ENCODE data around the gene ADGRV1.

The ADGRV1 gene

DNA sequence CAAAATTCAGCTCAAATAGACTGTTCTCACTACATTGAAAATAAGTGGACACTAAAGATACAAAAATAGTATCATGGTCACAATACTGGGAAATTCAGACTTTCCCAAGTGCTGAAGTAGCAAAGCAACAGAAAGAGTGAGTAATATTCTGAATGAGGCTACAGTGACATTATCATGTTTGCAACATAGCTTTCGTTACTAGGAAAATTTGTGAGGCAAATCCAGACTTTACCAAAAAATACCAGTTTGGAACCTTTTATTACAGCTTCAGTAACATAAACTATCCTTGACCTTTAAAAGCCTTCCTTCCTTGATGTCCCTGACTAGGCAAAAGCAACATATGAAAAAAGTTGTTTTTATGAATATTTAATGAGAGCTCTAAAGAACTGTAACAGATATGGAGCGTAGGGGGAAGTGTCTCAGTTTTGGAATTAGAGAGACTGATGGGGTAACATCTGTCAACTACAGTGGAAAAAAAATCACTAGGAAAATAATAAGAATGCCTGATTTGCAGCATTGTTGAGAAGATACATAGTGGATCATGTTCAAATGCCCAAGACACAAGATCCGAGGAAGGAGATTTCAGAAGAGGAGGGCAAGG lies 312.9 kb downstream of the ADGRV1 start:
- Histone ChIP-seq H2AFZ (ENCODE audit: low read length) (no peak overlapping the region), H3K4me1 (ENCODE audit: insufficient read depth, low read length, poor library complexity, severe bottlenecking) (peaks cover 3% of the 10 kb centered on the region), H3K27me3 (ENCODE audit: insufficient read depth, low read length, poor library complexity, severe bottlenecking) (no peaks in the 10 kb centered on the region), H3K9me2 (replicated peaks; ENCODE audit: low read depth, low read length) (no peaks in the 10 kb centered on the region), H3K4me2 (ENCODE audit: low read depth, low read length, poor library complexity, severe bottlenecking) (no peak overlapping the region), H3K36me3 (ENCODE audit: insufficient read depth, low read length) (no peaks in the 10 kb centered on the region), H3F3A (ENCODE audit: low read depth) (no peaks in the 10 kb centered on the region), H3K9ac (ENCODE audit: low read depth, low read length, poor library complexity, severe bottlenecking) (no peak overlapping the region), H3K4me3 (ENCODE audit: low read length, poor library complexity, severe bottlenecking) (no peak overlapping the region), H3K79me2 (ENCODE audit: insufficient read depth, low read length) (no peaks in the 10 kb centered on the region), H4K20me1 (ENCODE audit: insufficient read depth, low read length, poor library complexity, severe bottlenecking) (no peaks in the 10 kb centered on the region), H3K9me3 (ENCODE audit: insufficient read depth, low read depth, low read length) (no peaks in the 10 kb centered on the region)
- TF ChIP-seq, protein P1, sequence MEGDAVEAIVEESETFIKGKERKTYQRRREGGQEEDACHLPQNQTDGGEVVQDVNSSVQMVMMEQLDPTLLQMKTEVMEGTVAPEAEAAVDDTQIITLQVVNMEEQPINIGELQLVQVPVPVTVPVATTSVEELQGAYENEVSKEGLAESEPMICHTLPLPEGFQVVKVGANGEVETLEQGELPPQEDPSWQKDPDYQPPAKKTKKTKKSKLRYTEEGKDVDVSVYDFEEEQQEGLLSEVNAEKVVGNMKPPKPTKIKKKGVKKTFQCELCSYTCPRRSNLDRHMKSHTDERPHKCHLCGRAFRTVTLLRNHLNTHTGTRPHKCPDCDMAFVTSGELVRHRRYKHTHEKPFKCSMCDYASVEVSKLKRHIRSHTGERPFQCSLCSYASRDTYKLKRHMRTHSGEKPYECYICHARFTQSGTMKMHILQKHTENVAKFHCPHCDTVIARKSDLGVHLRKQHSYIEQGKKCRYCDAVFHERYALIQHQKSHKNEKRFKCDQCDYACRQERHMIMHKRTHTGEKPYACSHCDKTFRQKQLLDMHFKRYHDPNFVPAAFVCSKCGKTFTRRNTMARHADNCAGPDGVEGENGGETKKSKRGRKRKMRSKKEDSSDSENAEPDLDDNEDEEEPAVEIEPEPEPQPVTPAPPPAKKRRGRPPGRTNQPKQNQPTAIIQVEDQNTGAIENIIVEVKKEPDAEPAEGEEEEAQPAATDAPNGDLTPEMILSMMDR (conservative IDR thresholded peaks at IDR 0.05; ENCODE audit: low read length), result no peak
- TF ChIP-seq EZH2phosphoT487 (IDR thresholded peaks at IDR 0.05; ENCODE audit: borderline replicate concordance), result no peak

DNA sequence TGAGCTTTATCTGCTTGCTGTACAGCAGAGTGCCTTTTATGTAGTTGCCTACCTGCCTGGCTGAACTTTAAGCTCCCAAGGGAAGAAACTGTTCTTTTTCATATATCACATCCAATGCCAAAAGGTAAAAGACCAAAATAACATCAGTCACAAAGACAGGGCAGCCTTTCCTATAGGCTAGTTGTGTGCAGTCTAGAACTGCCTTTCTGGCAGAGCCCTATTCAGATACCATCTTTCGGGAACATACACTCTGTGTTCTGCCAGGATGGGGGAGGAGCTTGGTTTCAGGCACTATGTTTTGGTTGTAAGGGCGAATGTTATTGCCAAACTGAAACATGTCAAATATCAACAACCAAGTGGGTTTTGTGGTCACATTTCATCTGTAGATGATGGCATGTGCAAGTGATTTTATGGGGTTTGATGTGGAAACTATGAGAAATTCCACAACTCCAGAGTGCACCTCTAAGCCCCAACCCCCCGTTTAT lies 314.5 kb downstream of the ADGRV1 start:
- H3K36me3 ChIP-seq (ENCODE audit: insufficient read depth, low read length), result no peaks in the 10 kb centered on the region
- H3F3A ChIP-seq (ENCODE audit: low read depth), result no peaks in the 10 kb centered on the region
- peak overlapping the region; percentile 77 for H2AFZ ChIP-seq (ENCODE audit: low read length)
- H3K9ac ChIP-seq (ENCODE audit: low read depth, low read length, poor library complexity, severe bottlenecking), result no peak overlapping the region
- H3K4me2 ChIP-seq (ENCODE audit: low read depth, low read length, poor library complexity, severe bottlenecking), result peak overlapping the region; percentile 42
- H3K27me3 ChIP-seq (ENCODE audit: insufficient read depth, low read length, poor library complexity, severe bottlenecking), result no peaks in the 10 kb centered on the region
- peak overlapping the region; percentile 16 for H3K4me3 ChIP-seq (ENCODE audit: low read length, poor library complexity, severe bottlenecking)
- no peaks in the 10 kb centered on the region for H4K20me1 ChIP-seq (ENCODE audit: insufficient read depth, low read length, poor library complexity, severe bottlenecking)
- H3K4me1 ChIP-seq (ENCODE audit: insufficient read depth, low read length, poor library complexity, severe bottlenecking), result peaks cover 3% of the 10 kb centered on the region
- H3K9me2 ChIP-seq (replicated peaks; ENCODE audit: low read depth, low read length), result no peaks in the 10 kb centered on the region
- no peaks in the 10 kb centered on the region for H3K79me2 ChIP-seq (ENCODE audit: insufficient read depth, low read length)
- H3K9me3 ChIP-seq (ENCODE audit: insufficient read depth, low read depth, low read length), result no peaks in the 10 kb centered on the region
- TF ChIP-seq EZH2phosphoT487 (IDR thresholded peaks at IDR 0.05; ENCODE audit: borderline replicate concordance), result no peak
- TF ChIP-seq, protein P1 (conservative IDR thresholded peaks at IDR 0.05; ENCODE audit: low read length), result no peak

DNA sequence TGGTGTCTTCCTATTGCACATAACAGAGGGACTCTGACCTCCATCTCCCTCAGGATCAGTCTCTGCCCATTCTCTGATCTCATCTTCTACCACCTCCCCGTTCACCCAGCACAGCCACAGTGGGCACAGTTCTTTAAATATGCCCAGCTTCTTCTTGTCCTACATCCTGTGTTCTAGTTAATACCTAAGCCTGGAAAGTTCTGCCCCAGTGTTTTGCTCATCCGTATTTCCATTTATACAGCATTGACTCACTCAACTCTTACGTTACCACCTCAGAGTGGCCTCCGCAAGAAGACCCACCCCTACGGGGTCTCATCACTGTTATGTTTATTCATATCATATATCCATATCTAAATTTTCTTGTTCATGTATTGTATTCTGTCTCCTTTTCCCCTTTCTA lies 315.5 kb downstream of the ADGRV1 start:
- Histone ChIP-seq H3F3A (ENCODE audit: low read depth) (no peaks in the 10 kb centered on the region), H3K9ac (ENCODE audit: low read depth, low read length, poor library complexity, severe bottlenecking) (no peak overlapping the region), H3K9me3 (ENCODE audit: insufficient read depth, low read depth, low read length) (no peaks in the 10 kb centered on the region), H3K36me3 (ENCODE audit: insufficient read depth, low read length) (no peaks in the 10 kb centered on the region), H3K27me3 (ENCODE audit: insufficient read depth, low read length, poor library complexity, severe bottlenecking) (no peaks in the 10 kb centered on the region), H4K20me1 (ENCODE audit: insufficient read depth, low read length, poor library complexity, severe bottlenecking) (no peaks in the 10 kb centered on the region), H2AFZ (ENCODE audit: low read length) (no peak overlapping the region), H3K79me2 (ENCODE audit: insufficient read depth, low read length) (no peaks in the 10 kb centered on the region), H3K4me3 (ENCODE audit: low read length, poor library complexity, severe bottlenecking) (no peak overlapping the region), H3K4me2 (ENCODE audit: low read depth, low read length, poor library complexity, severe bottlenecking) (no peak overlapping the region), H3K4me1 (ENCODE audit: insufficient read depth, low read length, poor library complexity, severe bottlenecking) (peaks cover 3% of the 10 kb centered on the region), H3K9me2 (replicated peaks; ENCODE audit: low read depth, low read length) (no peaks in the 10 kb centered on the region)
- TF ChIP-seq, protein P1 (conservative IDR thresholded peaks at IDR 0.05; ENCODE audit: low read length), result no peak
- no peak for TF ChIP-seq EZH2phosphoT487 (IDR thresholded peaks at IDR 0.05; ENCODE audit: borderline replicate concordance)

Measured in Loucy (cell line).